K562 (cell line): ENCODE results near the gene TMF1. TPM values are rescaled to one million over a fixed set of nuclear protein-coding genes. Genes with fewer than 3 reads are reported as not detected.

ENCODE experiments used
- ATAC-seq: fragments of 200-7000 bp; cut with Tn5 transposase; 3 replicates; pipeline ENCODE4 v1.9.1; 2020; ENCODE audit warnings: moderate library complexity
- BruUV-seq: library from RNA; stranded (reverse); fragments of 400-500 nt; replicated peaks from 2 replicates; lab custom pipeline; 2021; lab: Mats Ljungman, UMichigan
- CTCF ChIA-PET: fragments of 300-600 bp; formaldehyde crosslinking; extraction: SDS; loops from one replicate; lab custom pipeline; 2021; ENCODE audit warnings: low intra/inter-chr PET ratio; lab: Yijun Ruan, JAX
- POLR2A ChIA-PET: fragments of 300-600, 350-650 bp; sonication (Branson Sonifier 250); formaldehyde crosslinking; extraction: SDS; loops from one replicate; lab custom pipeline; 2021; ENCODE audit warnings: antibody characterized with exemption, inconsistent platforms; lab: Yijun Ruan, JAX
- DNase-seq, 4 experiments: peaks; one replicate each; pipeline versions ENCODE4 v3.0.0 to v3.0.0-alpha.2; 2011 to 2018; ENCODE audit warnings: low spot score in 3 of 4, mixed read lengths in 3 of 4; ENCODE audit errors: extremely low read depth in 1 of 4
- FAIRE-seq: peaks from 2 replicates; lab custom pipeline; 2011; peaks lifted over from hg19 to GRCh38; lab: Jason Lieb, UNC
- H2AFZ ChIP-seq: 2 replicates; pipeline ENCODE4 v1.6.0; 2011; ENCODE audit warnings: low read depth, low read length, control low read depth, inconsistent platforms
- H3K27ac ChIP-seq: fragments of 200-600 bp; 3 replicates; pipeline ENCODE4 v1.8.0; 2011; ENCODE audit warnings: low read depth, mild to moderate bottlenecking, control low read depth, inconsistent platforms, low read length, moderate library complexity, mixed read lengths; ENCODE audit errors: extremely low read depth
- H3K27me3 ChIP-seq, 2 experiments: fragments of 300-600 bp in 1 of 2; 2 replicates in 1 of 2; 3 replicates in 1 of 2; pipeline versions ENCODE4 v1.6.0 to v1.8.0; 2011; ENCODE audit warnings: inconsistent platforms in 2 of 2, low read length in 2 of 2, mild to moderate bottlenecking in 1 of 2, mixed read lengths in 1 of 2, moderate library complexity in 1 of 2; ENCODE audit not compliant: control insufficient read depth in 2 of 2, insufficient read depth in 2 of 2
- H3K36me3 ChIP-seq: fragments of 300-600 bp; 3 replicates; pipeline ENCODE4 v1.8.0; 2011; ENCODE audit warnings: mild to moderate bottlenecking, low read length, inconsistent platforms; ENCODE audit not compliant: control insufficient read depth, insufficient read depth
- H3K4me1 ChIP-seq, 2 experiments: fragments of 200-600 bp in 1 of 2; replicated peaks in 1 of 2; 2 replicates in 1 of 2; 3 replicates in 1 of 2; pipeline versions ENCODE4 v1.5.1 to v1.8.0; 2011; ENCODE audit warnings: inconsistent platforms in 2 of 2, low read length in 2 of 2, mild to moderate bottlenecking in 1 of 2, mixed read lengths in 1 of 2, moderate library complexity in 1 of 2; ENCODE audit not compliant: control insufficient read depth in 2 of 2, insufficient read depth in 2 of 2
- H3K4me2 ChIP-seq: 2 replicates; pipeline ENCODE4 v1.6.1; 2011; ENCODE audit warnings: low read length, control low read depth, inconsistent platforms, mixed read lengths; ENCODE audit not compliant: insufficient read depth
- H3K4me3 ChIP-seq: fragments of 200-600 bp; sonication (generic), shearing (Covaris generic); 2 replicates; pipeline ENCODE4 v1.5.1; 2016; ENCODE audit warnings: control low read depth, inconsistent platforms
- H3K79me2 ChIP-seq: fragments of 200-600 bp; 3 replicates; pipeline ENCODE4 v1.8.0; 2011; ENCODE audit warnings: low read length, inconsistent platforms; ENCODE audit not compliant: control insufficient read depth, insufficient read depth
- H3K9ac ChIP-seq, 2 experiments: 2 replicates each; pipeline versions ENCODE4 v1.6.0 to v1.6.1; 2011; ENCODE audit warnings: low read depth in 2 of 2, low read length in 2 of 2, control low read depth in 1 of 2, inconsistent platforms in 1 of 2, mild to moderate bottlenecking in 1 of 2, mixed read lengths in 1 of 2; ENCODE audit not compliant: insufficient read depth in 1 of 2
- H3K9me1 ChIP-seq: one replicate; pipeline ENCODE4 v1.6.0; 2011; ENCODE audit warnings: inconsistent platforms, mild to moderate bottlenecking, low read length, moderate library complexity; ENCODE audit not compliant: control insufficient read depth, insufficient read depth
- H3K9me3 ChIP-seq: replicated peaks from 2 replicates; pipeline ENCODE4 v1.5.1; 2011; ENCODE audit warnings: low read depth, low read length, inconsistent platforms; ENCODE audit not compliant: control insufficient read depth, insufficient read depth
- H4K20me1 ChIP-seq: replicated peaks from 2 replicates; pipeline ENCODE4 v1.6.1; 2011; ENCODE audit warnings: low read length, inconsistent platforms, mixed read lengths; ENCODE audit not compliant: control insufficient read depth, insufficient read depth
- ELF1 ChIP-seq: fragments of 200-800 bp; sonication (Bioruptor generic); IDR thresholded peaks from 2 replicates; pipeline ENCODE4 v1.6.1; 2016; ENCODE audit warnings: missing genetic modification characterization, missing compliant biosample characterization
- GATA2 ChIP-seq: sonication (generic); formaldehyde crosslinking; IDR thresholded peaks from 2 replicates; pipeline ENCODE4 v1.4.0; 2020; ENCODE audit warnings: mild to moderate bottlenecking, missing genetic modification reagents
- HMGN3 ChIP-seq: IDR thresholded peaks from 2 replicates; pipeline ENCODE4 v1.6.1; 2011; ENCODE audit warnings: borderline replicate concordance, low read depth, mild to moderate bottlenecking, mixed read lengths, low read length; ENCODE audit not compliant: insufficient read length; ENCODE audit errors: extremely low read depth
- KHSRP ChIP-seq: fragments of 450-650 bp; IDR thresholded peaks from 2 replicates; pipeline ENCODE4 v1.6.1; 2017
- L3MBTL2 ChIP-seq: fragments of 450-650 bp; IDR thresholded peaks from 2 replicates; pipeline ENCODE4 v1.6.1; 2016; ENCODE audit warnings: mild to moderate bottlenecking, moderate library complexity
- MAZ ChIP-seq, 2 experiments: fragments of 450-650 bp in 1 of 2; sonication (generic) in 1 of 2; formaldehyde crosslinking; IDR thresholded peaks in 1 of 2; conservative IDR thresholded peaks in 1 of 2; 2 replicates each; pipeline versions ENCODE4 v1.4.0 to v1.5.0; 2020; ENCODE audit warnings: mild to moderate bottlenecking in 1 of 2, missing genetic modification reagents in 1 of 2
- MBD1 ChIP-seq: fragments of 250-450 bp; sonication (Bioruptor Pico); IDR thresholded peaks from 2 replicates; pipeline ENCODE4 v1.8.0; 2022; ENCODE audit warnings: inconsistent platforms
- PHF8 ChIP-seq: fragments of 200-600 bp; sonication (generic); IDR thresholded peaks from 2 replicates; pipeline ENCODE4 v1.6.1; 2012; ENCODE audit warnings: mixed run types, mild to moderate bottlenecking, inconsistent platforms, low read length, moderate library complexity, borderline replicate concordance
- ZNF232 ChIP-seq: sonication (generic); formaldehyde crosslinking; IDR thresholded peaks from 2 replicates; pipeline ENCODE4 v1.8.0; 2022; ENCODE audit warnings: mild to moderate bottlenecking, missing genetic modification reagents
- ZNF280A ChIP-seq: fragments of 450-650 bp; IDR thresholded peaks from 2 replicates; pipeline ENCODE4 v1.6.1; 2018; ENCODE audit warnings: mild to moderate bottlenecking, low read depth; ENCODE audit not compliant: partially characterized antibody
- ZNF408 ChIP-seq: fragments of 250-450 bp; sonication (Bioruptor Pico); IDR thresholded peaks from 2 replicates; pipeline ENCODE4 v1.4.0; 2020; ENCODE audit warnings: low read depth, mild to moderate bottlenecking, moderate library complexity
- WGBS: fragments of 100-300 bp; shearing (Covaris generic); methylation state at CpG from one replicate; pipeline ENCODE4 v1.1.6; 2016; ENCODE audit warnings: low coverage, mixed read lengths; ENCODE audit not compliant: insufficient coverage; ENCODE audit errors: missing lambda C conversion rate; 5-methylcytosine and 5-hydroxymethylcytosine counted together
- in situ Hi-C: fragments of 300-500 bp; cut with MboI; formaldehyde crosslinking; loops from 4 replicates; pipeline ENCODE4 v1.15.0; 2018; ENCODE audit warnings: inconsistent platforms, mixed read lengths
- intact Hi-C: fragments of 100-400 bp; cut with micrococcal nuclease; formaldehyde crosslinking; loops from 2 replicates; pipeline ENCODE4 v1.14.2; 2022
- polyA plus RNA-seq, 8 experiments: library from polyadenylated mRNA; depleted of rRNA in 4 of 8; stranded (reverse) in 5 of 8; unstranded in 3 of 8; fragments of >200 nt; fragmentation: Nextera tagmentation in 2 of 8; fragmentation: Illumina TruSeq in 1 of 8; extraction: Ambion mirVana in 2 of 8; extraction: Trizol in 1 of 8; gene quantifications; 2 replicates each; pipeline versions ENCODE4 v1.2.1 to v1.2.3, GENCODE V29; 2011 to 2014; ENCODE audit warnings: inconsistent platforms in 1 of 8, missing spikeins in 1 of 8
- total RNA-seq, 7 experiments: library from RNA; depleted of rRNA in 6 of 7; stranded (reverse); fragments of >200 nt in 6 of 7; fragmentation: Illumina TruSeq in 2 of 7; extraction: Trizol in 2 of 7; gene quantifications; 2 replicates each; pipeline versions ENCODE4 v1.2.1 to v1.2.3, GENCODE V29; 2011 to 2021; ENCODE audit warnings: low replicate concordance in 1 of 7

The TMF1 gene
- total and polyA plus RNA-seq, 9 of the 15 experiments (the other 6 are each of a cell fraction or from before 2014, with no cell fraction given) = 3.1 to 13.9 (median 10.3) TPM

- ChIA-PET CTCF (no interaction called here), POLR2A (interaction anchor here (1.0 to 1.2 kb wide), 2 partner anchors 9 to 13 kb away, joined by 4 to 7 read pairs; no protein-coding TSS in a partner anchor)
- H4K20me1 ChIP-seq = no peaks in the 10 kb centered on the region
- no peak for FAIRE-seq
- no peak for DNase-seq
- H3K4me3 ChIP-seq = no peak overlapping the region
- no peaks in the 10 kb centered on the region for H3K27me3 ChIP-seq
- H3K79me2 ChIP-seq = no peaks in the 10 kb centered on the region
- H3K27ac ChIP-seq = no peak overlapping the region
- no TSS peak for BruUV-seq
- peaks cover 31% of the 10 kb centered on the region; the same call in 2 of the 3 replicates for H3K36me3 ChIP-seq
- H3K9me1 ChIP-seq = no peaks in the 10 kb centered on the region
- ATAC-seq = no peak
- no peak for TF ChIP-seq PHF8
- H3K9ac ChIP-seq = no peak overlapping the region
- 93% methylated on average over 6 of the region's 6 CpGs for WGBS
- in situ Hi-C loops = no loop called here
- no peak overlapping the region for H3K4me2 ChIP-seq
- intact Hi-C loops = no loop called here
- no peak overlapping the region for H2AFZ ChIP-seq
- no peaks in the 10 kb centered on the region for H3K4me1 ChIP-seq
- no peaks in the 10 kb centered on the region for H3K9me3 ChIP-seq
These were observed 64.8 kb downstream of the TMF1 start for GRCh38 chr3:68987322-68987721.

GRCh38 chr3:68986496-68987208, 65.5 kb downstream of the TMF1 start:
- Histone ChIP-seq H3K79me2 (no peaks in the 10 kb centered on the region), H3K4me3 (no peak overlapping the region), H3K27me3 (no peaks in the 10 kb centered on the region), H3K9me1 (no peaks in the 10 kb centered on the region), H3K36me3 (peaks cover 31% of the 10 kb centered on the region; the same call in 2 of the 3 replicates), H3K4me2 (no peak overlapping the region), H3K4me1 (no peaks in the 10 kb centered on the region), H3K27ac (no peak overlapping the region), H3K9ac (no peak overlapping the region), H3K9me3 (no peaks in the 10 kb centered on the region), H2AFZ (no peak overlapping the region), H4K20me1 (no peaks in the 10 kb centered on the region)
- WGBS = 77% methylated on average over 6 of the region's 6 CpGs
- CTCF ChIA-PET = no interaction called here
- POLR2A ChIA-PET = interaction anchor here (1.0 to 1.2 kb wide), 2 partner anchors 10 to 13 kb away, joined by 4 to 7 read pairs; no protein-coding TSS in a partner anchor
- no peak for FAIRE-seq
- ATAC-seq = no peak
- no TSS peak for BruUV-seq
- no peak for DNase-seq
- intact Hi-C loops (no loop called here), in situ Hi-C loops (no loop called here)
- TF ChIP-seq MBD1 (no peak), ZNF408 (no peak), L3MBTL2 (no peak), HMGN3 (no peak), KHSRP (no peak), ELF1 (tag) (no peak), MAZ (CRISPR knock-in tag; conservative IDR thresholded peaks at IDR 0.05 in 1 of 2, IDR thresholded peaks at IDR 0.05 in 1 of 2) (no peak), GATA2 (CRISPR knock-in tag) (no peak), ZNF232 (no peak), ZNF280A (no peak)
